ENCODE results near the gene MYO18B. TPM values are rescaled to one million over a fixed set of nuclear protein-coding genes. Genes with fewer than 3 reads are reported as not detected.

MYO18B gene, protein sequence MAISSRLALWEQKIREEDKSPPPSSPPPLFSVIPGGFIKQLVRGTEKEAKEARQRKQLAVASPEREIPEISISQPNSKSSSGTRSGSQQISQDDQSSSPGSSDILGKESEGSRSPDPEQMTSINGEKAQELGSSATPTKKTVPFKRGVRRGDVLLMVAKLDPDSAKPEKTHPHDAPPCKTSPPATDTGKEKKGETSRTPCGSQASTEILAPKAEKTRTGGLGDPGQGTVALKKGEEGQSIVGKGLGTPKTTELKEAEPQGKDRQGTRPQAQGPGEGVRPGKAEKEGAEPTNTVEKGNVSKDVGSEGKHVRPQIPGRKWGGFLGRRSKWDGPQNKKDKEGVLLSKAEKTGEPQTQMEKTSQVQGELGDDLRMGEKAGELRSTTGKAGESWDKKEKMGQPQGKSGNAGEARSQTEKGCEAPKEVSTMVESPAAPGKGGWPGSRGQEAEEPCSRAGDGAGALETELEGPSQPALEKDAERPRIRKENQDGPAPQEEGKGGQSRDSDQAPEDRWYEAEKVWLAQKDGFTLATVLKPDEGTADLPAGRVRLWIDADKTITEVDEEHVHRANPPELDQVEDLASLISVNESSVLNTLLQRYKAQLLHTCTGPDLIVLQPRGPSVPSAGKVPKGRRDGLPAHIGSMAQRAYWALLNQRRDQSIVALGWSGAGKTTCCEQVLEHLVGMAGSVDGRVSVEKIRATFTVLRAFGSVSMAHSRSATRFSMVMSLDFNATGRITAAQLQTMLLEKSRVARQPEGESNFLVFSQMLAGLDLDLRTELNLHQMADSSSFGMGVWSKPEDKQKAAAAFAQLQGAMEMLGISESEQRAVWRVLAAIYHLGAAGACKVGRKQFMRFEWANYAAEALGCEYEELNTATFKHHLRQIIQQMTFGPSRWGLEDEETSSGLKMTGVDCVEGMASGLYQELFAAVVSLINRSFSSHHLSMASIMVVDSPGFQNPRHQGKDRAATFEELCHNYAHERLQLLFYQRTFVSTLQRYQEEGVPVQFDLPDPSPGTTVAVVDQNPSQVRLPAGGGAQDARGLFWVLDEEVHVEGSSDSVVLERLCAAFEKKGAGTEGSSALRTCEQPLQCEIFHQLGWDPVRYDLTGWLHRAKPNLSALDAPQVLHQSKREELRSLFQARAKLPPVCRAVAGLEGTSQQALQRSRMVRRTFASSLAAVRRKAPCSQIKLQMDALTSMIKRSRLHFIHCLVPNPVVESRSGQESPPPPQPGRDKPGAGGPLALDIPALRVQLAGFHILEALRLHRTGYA (N-terminal part only)
- under 1 TPM; 0.22 to 0.97 (median 0.42) TPM for total RNA-seq
- not detected for polyA plus RNA-seq
- total RNA-seq = not detected

DNA sequence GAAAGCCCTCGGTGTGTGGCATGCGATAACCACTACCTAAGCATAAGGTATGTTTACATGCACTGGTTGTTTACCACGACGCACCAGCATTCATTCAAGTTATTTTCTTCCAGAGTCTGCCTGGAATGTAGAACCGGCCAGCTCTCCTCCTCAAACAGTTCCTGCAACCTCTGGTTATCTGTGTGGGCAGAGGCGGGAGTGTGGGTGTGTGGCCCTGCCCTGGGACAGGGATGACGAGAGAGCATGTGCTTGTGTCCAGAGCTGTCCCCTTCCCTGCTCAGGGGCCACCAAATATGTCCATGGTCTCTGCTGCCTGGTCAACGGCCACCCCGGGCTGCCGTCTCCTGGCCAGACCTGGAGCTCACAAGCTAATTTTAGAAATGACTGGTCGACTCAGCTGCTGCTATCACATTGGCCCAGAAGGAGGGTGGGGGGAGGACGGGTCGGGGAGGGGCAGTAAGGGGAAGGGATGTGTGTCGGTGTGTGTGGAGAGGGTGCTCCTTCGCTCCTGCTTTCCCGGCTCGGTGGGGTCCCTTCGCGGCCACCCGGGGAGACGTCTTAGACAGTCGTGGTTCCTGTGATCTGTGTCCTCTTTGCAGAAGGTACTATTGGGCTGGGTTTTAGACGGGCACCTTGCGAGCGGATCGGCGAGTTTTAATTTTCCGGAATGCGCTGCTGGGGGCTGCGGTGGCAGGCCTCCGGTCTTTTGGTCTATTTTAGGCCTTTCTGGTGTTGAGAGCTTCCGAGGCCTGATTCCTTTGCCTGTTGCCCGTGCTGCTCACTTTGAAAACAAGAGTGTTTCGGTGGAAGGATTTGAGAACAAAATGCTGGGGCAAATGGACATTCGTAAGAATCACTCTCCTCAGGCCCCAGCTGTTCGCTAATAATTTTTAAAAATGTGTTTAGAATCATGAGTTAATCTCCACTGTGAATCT lies at the start of gene MYO18B:
TSS of gene MYO18B (plus strand) at position 497 of the 935 bp plus-strand sequence. CDS start 18,905 bp downstream, outside the sequence.
- POLR2A ChIA-PET = no interaction called here
- Mint-ChIP-seq H3K9me3 (peaks cover 0 to 12% (median 0%) of the 10 kb centered on the region in 11 donors), H3K27me3 (peaks cover 0 to 4% (median 0%) of the 10 kb centered on the region in 5 donors), H3K36me3 (peaks cover 0 to 46% (median 0%) of the 10 kb centered on the region in 5 donors), H3K27ac (peak within 1 kb of the TSS in 1 of 9 donors; percentile 75), H3K4me3 (no peak within 1 kb of the TSS), H3K4me1 (peaks cover 0 to 62% (median 11%) of the 10 kb centered on the region in 7 donors)
- Histone ChIP-seq H3K36me3 (ENCODE audit: control insufficient read depth in 2 of 3, insufficient read depth in 3 of 3, low read length in 3 of 3) (no peaks in the 10 kb centered on the region), H3K27me3 (ENCODE audit: control insufficient read depth in 2 of 2, insufficient read depth in 2 of 2, low read length in 2 of 2) (no peaks in the 10 kb centered on the region), H3K9me3 (ENCODE audit: control insufficient read depth in 2 of 3, low read length in 3 of 3) (no peaks in the 10 kb centered on the region), H3K27ac (ENCODE audit: low read depth, low read length) (no peak within 1 kb of the TSS), H3K4me3 (ENCODE audit: low read length) (no peak within 1 kb of the TSS), H3K4me1 (ENCODE audit: control insufficient read depth in 2 of 2, insufficient read depth in 2 of 2, low read length in 2 of 2) (peaks cover 0 to 7% of the 10 kb centered on the region in 2 donors)
- no peak for DNase-seq
- no peak for ATAC-seq
- CTCF ChIA-PET = interaction anchor here (0.6 kb wide), 1 partner anchor 27 kb away, joined by 6 read pairs; no protein-coding TSS in a partner anchor
- intact Hi-C loops (cut with micrococcal nuclease) = no loop called here

DNA sequence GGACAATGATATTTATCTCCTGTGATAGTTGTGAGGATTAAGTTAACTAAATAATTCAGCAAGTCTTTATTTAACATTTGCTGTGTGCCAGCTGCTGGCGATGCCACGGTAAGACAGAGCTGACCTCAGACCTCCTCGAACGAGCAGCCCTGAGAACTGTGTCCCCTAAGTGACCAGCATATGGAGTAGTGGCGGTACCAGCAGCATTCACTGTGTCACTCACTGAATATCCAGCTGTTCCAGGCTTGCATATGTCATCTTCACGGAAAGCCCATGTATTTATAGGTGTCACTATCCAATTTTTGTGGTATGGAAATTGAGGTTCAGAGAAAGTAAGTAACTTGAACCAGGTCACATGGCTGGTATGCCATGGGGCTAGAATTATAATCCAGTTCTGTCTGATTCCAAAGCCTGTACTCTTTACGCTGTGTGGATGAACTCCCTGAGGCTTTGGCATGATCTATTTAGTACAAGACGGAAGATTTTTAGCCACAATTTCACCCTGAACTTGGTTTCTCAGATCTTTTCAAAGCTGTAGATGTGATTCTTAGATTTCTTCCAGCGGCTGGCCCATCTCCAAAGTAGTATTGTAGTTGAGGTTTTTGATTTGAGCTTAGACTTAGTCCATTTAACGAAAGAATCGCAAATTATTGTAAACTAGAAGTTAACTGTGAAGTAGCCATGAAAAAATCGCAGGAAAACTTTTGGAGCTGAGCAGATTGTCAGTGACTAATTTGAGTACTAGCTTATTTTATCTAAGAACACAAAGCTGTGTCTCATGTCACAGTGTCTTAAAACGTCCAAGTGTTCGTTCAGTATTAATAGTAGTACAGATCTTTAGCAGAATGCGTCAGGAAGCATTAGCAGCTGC lies 49.4 kb upstream of the MYO18B start:
- Histone ChIP-seq H3K9me3 (ENCODE audit: control insufficient read depth in 2 of 3, low read length in 3 of 3) (no peaks in the 10 kb centered on the region), H3K27ac (ENCODE audit: low read depth, low read length) (no peak overlapping the region), H3K4me3 (ENCODE audit: low read length) (no peak overlapping the region), H3K27me3 (ENCODE audit: control insufficient read depth in 2 of 2, insufficient read depth in 2 of 2, low read length in 2 of 2) (no peaks in the 10 kb centered on the region), H3K36me3 (ENCODE audit: control insufficient read depth in 2 of 3, insufficient read depth in 3 of 3, low read length in 3 of 3) (peaks cover 0 to 3% (median 0%) of the 10 kb centered on the region in 3 experiments), H3K4me1 (ENCODE audit: control insufficient read depth in 2 of 2, insufficient read depth in 2 of 2, low read length in 2 of 2) (no peaks in the 10 kb centered on the region)
- intact Hi-C loops (cut with micrococcal nuclease) = no loop called here
- ATAC-seq (no peak), DNase-seq (no peak)
- Mint-ChIP-seq H3K27ac (no peak overlapping the region), H3K4me1 (peaks cover 0 to 10% (median 0%) of the 10 kb centered on the region in 7 donors), H3K27me3 (no peaks in the 10 kb centered on the region), H3K4me3 (no peak overlapping the region), H3K36me3 (peaks cover 5 to 27% (median 10%) of the 10 kb centered on the region in 5 donors), H3K9me3 (no peaks in the 10 kb centered on the region)
- POLR2A ChIA-PET = no interaction called here
- CTCF ChIA-PET = interaction anchor here (0.7 kb wide), 1 partner anchor 131 kb away, joined by 3 read pairs; no protein-coding TSS in a partner anchor

DNA sequence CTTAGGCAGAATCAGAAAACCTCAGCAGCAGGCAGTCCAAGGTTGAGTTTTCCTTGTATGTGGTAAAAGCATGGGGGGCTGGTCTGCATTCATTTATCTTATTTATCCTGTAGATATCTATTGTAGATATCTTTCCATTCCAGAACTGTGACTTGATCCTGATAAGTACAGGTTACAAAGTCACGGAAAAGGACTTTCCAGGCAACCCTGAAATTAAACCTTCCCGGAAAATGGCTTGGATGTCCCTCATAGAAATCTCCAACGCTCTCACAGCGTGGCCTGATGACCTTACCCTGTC lies 48.8 kb upstream of the MYO18B start:
- ChIA-PET POLR2A (no interaction called here), CTCF (no interaction called here)
- Mint-ChIP-seq H3K36me3 (peaks cover 5 to 29% (median 10%) of the 10 kb centered on the region in 5 donors), H3K4me1 (peaks cover 0 to 10% (median 0%) of the 10 kb centered on the region in 7 donors), H3K4me3 (no peak overlapping the region), H3K9me3 (no peaks in the 10 kb centered on the region), H3K27me3 (no peaks in the 10 kb centered on the region), H3K27ac (no peak overlapping the region)
- Histone ChIP-seq H3K4me3 (ENCODE audit: low read length) (no peak overlapping the region), H3K27me3 (ENCODE audit: control insufficient read depth in 2 of 2, insufficient read depth in 2 of 2, low read length in 2 of 2) (no peaks in the 10 kb centered on the region), H3K36me3 (ENCODE audit: control insufficient read depth in 2 of 3, insufficient read depth in 3 of 3, low read length in 3 of 3) (peaks cover 0 to 3% (median 0%) of the 10 kb centered on the region in 3 experiments), H3K4me1 (ENCODE audit: control insufficient read depth in 2 of 2, insufficient read depth in 2 of 2, low read length in 2 of 2) (no peaks in the 10 kb centered on the region), H3K9me3 (ENCODE audit: control insufficient read depth in 2 of 3, low read length in 3 of 3) (no peaks in the 10 kb centered on the region), H3K27ac (ENCODE audit: low read depth, low read length) (no peak overlapping the region)
- no peak for ATAC-seq
- intact Hi-C loops (cut with micrococcal nuclease) = no loop called here
- no peak for DNase-seq

DNA sequence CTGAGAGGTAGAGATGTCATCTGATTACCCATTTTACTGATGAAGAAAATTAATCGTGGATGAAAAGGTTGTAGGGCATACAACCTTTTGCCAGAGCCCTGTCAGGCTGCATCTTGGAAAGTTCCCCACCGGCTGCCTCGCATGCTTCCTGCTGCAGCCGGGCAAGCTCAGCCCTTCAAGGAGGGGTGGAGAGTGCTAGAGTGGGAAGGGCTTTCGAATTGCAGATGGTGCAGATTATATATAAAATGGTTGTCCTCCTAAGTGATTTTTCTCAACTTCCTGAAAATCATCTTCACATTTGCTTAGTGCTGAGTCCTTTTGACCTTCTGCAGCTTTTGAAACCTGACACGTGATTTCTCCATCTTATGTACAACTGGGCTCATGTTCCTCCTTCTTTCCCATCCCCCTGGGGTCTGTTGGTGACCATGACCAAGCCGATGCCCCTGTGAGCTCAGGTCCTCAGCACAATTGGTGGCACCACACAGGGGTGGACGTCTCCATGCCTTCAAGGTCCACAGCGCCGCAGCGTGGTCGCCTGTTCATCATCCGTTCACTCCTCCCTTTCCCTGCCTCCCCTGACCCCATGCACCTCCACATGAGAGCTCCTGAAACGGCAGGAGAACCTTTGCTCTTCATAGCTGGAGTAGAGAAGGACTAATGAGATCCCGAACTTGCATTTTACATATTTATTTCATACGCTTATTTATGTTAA lies 47.6 kb upstream of the MYO18B start:
- Mint-ChIP-seq H3K9me3 (no peaks in the 10 kb centered on the region), H3K27ac (no peak overlapping the region), H3K36me3 (peaks cover 5 to 25% (median 10%) of the 10 kb centered on the region in 5 donors), H3K4me3 (no peak overlapping the region), H3K27me3 (no peaks in the 10 kb centered on the region), H3K4me1 (peaks cover 0 to 16% (median 0%) of the 10 kb centered on the region in 7 donors)
- ATAC-seq (no peak), DNase-seq (no peak)
- intact Hi-C loops (cut with micrococcal nuclease) = no loop called here
- peaks cover 0 to 3% (median 0%) of the 10 kb centered on the region in 3 experiments for H3K36me3 ChIP-seq (ENCODE audit: control insufficient read depth in 2 of 3, insufficient read depth in 3 of 3, low read length in 3 of 3)
- ChIA-PET CTCF (no interaction called here), POLR2A (no interaction called here)
- H3K4me3 ChIP-seq (ENCODE audit: low read length) = no peak overlapping the region
- no peaks in the 10 kb centered on the region for H3K4me1 ChIP-seq (ENCODE audit: control insufficient read depth in 2 of 2, insufficient read depth in 2 of 2, low read length in 2 of 2)
- H3K27ac ChIP-seq (ENCODE audit: low read depth, low read length) = no peak overlapping the region
- no peaks in the 10 kb centered on the region for H3K9me3 ChIP-seq (ENCODE audit: control insufficient read depth in 2 of 3, low read length in 3 of 3)
- no peaks in the 10 kb centered on the region for H3K27me3 ChIP-seq (ENCODE audit: control insufficient read depth in 2 of 2, insufficient read depth in 2 of 2, low read length in 2 of 2)

DNA sequence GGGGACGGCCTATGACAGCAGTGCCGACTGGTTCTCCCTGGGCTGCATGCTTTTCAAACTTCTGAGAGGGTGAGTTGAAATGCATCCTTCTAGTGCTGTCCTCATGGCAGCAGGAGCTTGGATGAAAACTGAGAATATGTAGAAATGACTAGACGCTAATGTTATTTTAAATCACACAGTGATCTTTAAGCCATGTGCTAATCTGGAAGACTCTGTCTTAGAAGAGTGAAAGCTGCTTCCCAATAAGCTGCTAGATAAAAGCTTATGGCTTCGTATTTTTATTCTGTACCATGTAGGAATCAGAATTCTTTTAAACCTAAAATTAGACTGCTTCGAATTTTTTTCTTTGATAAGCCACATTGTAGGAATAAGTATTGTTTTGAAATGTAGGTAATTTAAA lies 46.8 kb upstream of the MYO18B start:
- Histone ChIP-seq H3K4me3 (ENCODE audit: low read length) (no peak overlapping the region), H3K36me3 (ENCODE audit: control insufficient read depth in 2 of 3, insufficient read depth in 3 of 3, low read length in 3 of 3) (peaks cover 0 to 3% (median 0%) of the 10 kb centered on the region in 3 experiments), H3K4me1 (ENCODE audit: control insufficient read depth in 2 of 2, insufficient read depth in 2 of 2, low read length in 2 of 2) (no peaks in the 10 kb centered on the region), H3K27me3 (ENCODE audit: control insufficient read depth in 2 of 2, insufficient read depth in 2 of 2, low read length in 2 of 2) (no peaks in the 10 kb centered on the region), H3K27ac (ENCODE audit: low read depth, low read length) (no peak overlapping the region), H3K9me3 (ENCODE audit: control insufficient read depth in 2 of 3, low read length in 3 of 3) (no peaks in the 10 kb centered on the region)
- no peaks in the 10 kb centered on the region for H3K27me3 Mint-ChIP-seq
- intact Hi-C loops (cut with micrococcal nuclease) = no loop called here
- DNase-seq (no peak), ATAC-seq (no peak)
- H3K27ac Mint-ChIP-seq = no peak overlapping the region
- peaks cover 0 to 14% (median 0%) of the 10 kb centered on the region in 7 donors for H3K4me1 Mint-ChIP-seq
- no peak overlapping the region for H3K4me3 Mint-ChIP-seq
- peaks cover 2 to 24% (median 11%) of the 10 kb centered on the region in 5 donors for H3K36me3 Mint-ChIP-seq
- ChIA-PET CTCF (interaction anchor here (0.6 kb wide), 1 partner anchor 11 kb away, joined by 4 read pairs; no protein-coding TSS in a partner anchor), POLR2A (no interaction called here)
- no peaks in the 10 kb centered on the region for H3K9me3 Mint-ChIP-seq
